ENCODE data around the gene GOLGA6L7.

DNA sequence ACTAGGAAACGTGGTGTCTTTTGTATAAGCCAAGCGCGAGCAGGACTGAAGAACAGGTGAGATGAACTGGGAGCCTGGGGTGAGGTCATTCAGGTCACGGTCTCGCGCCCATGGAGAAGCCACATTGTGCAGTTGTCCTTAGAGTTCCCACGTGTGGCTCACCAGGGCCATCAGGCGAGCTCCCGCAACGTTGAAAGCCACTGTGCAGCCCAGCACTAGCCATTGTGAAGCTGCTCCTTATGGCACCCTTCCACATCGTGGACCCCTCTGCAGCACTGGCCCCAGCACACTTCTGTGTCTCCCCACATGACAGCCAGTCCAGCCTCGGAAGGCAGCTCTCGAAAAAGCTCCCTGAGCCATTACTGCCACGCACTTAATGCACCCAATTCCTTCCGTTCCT is 29.8 kb upstream of the GOLGA6L7 start:
- no peak for TF ChIP-seq MAZ (IDR thresholded peaks at IDR 0.05; ENCODE audit: borderline replicate concordance, low read depth, low read length)
- TF ChIP-seq, protein P1, sequence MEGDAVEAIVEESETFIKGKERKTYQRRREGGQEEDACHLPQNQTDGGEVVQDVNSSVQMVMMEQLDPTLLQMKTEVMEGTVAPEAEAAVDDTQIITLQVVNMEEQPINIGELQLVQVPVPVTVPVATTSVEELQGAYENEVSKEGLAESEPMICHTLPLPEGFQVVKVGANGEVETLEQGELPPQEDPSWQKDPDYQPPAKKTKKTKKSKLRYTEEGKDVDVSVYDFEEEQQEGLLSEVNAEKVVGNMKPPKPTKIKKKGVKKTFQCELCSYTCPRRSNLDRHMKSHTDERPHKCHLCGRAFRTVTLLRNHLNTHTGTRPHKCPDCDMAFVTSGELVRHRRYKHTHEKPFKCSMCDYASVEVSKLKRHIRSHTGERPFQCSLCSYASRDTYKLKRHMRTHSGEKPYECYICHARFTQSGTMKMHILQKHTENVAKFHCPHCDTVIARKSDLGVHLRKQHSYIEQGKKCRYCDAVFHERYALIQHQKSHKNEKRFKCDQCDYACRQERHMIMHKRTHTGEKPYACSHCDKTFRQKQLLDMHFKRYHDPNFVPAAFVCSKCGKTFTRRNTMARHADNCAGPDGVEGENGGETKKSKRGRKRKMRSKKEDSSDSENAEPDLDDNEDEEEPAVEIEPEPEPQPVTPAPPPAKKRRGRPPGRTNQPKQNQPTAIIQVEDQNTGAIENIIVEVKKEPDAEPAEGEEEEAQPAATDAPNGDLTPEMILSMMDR (conservative IDR thresholded peaks at IDR 0.05; ENCODE audit: low read depth, low read length): no peak

Measured in IMR-90 (cell line).